ENCODE results near the gene FMOD.

- TF ChIP-seq EZH2 (IDR thresholded peaks at IDR 0.05; ENCODE audit: low read length, missing control alignments) (no peak), CTCF (conservative IDR thresholded peaks at IDR 0.05 in 1 of 2, IDR thresholded peaks at IDR 0.05 in 1 of 2; ENCODE audit: low read depth in 1 of 2, low read length in 2 of 2) (no peak)
These were observed 54.4 kb downstream of the FMOD start for GRCh38 chr1:203296460-203297073.
